Measurements from ENCODE around the gene LIMS2. TPM values are rescaled to one million over a fixed set of nuclear protein-coding genes. Genes with fewer than 3 reads are reported as not detected.

Gene LIMS2
- total RNA-seq, 1 donor from 2014 or later: 161 TPM

DNA sequence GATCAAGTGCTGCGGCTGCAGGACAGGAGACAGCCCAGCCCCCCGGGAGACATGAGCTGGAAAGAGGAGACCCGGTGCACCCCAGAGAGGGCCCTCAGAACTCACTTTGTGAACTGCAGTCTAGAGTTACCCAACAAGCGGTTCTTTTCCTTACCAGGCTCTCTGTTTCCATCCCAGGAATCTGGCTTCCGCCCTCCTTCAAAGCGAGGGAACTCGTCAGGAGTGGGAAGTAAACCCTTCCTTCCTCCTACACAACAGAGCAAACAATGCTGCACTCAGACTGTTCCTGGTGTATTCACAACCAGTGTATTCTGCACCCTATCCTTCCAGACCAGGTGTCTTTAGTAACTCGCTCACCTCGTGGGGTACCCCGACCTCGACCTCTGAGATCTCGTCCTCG, 34.0 kb upstream of the LIMS2 start:
- peaks cover 27% of the 10 kb centered on the region for H3K4me1 ChIP-seq
- peaks cover 47% of the 10 kb centered on the region for H3K36me3 ChIP-seq
- no peak overlapping the region for H3K27ac ChIP-seq
- intact Hi-C loops (cut with DNase I): no loop called here
- no peak for ATAC-seq
- DNase-seq: no peak
- no peaks in the 10 kb centered on the region for H3K9me3 ChIP-seq
- H3K27me3 ChIP-seq: no peaks in the 10 kb centered on the region
- no peak overlapping the region for H3K4me3 ChIP-seq
- no peak for TF ChIP-seq CTCF (IDR thresholded peaks at IDR 0.05)

DNA sequence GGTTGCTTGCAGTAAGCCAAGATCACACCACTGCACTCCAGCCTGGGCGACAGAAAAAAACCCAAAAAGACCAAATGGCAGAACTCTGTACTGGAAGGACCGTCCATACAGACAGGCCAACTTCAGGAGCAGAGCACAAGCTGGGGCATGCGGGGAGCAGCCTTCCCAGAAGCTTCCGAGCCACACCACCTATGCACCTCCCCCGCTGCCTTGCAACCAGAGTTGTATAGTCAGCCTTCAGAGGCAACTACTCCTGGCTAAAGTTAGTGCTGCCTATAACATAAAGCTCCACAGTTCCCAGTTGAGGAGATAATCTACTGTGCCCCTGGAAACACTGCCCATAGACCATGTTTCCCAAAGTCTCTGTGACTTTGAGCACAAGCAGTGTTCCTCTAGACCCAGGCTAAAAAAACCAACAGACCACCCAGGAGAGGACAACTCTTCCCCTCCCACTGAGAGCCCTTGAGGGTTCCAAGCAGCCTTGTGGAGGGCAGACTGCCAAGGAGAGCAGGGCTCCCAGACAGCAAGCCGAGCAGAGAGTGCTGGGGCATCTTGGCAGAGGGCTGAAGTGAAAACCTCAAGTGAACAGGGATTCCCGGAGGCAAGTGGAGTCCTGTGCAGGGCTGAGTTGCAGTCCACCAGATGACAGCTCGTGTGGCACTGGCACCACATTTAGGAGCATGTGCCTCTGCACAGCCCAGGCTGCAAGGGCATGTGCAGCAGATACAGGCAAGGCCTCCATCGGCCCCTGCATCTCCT, 32.7 kb upstream of the LIMS2 start:
- no peak for TF ChIP-seq CTCF (IDR thresholded peaks at IDR 0.05)
- intact Hi-C loops (cut with DNase I): no loop called here
- H3K4me3 ChIP-seq: no peak overlapping the region
- no peaks in the 10 kb centered on the region for H3K9me3 ChIP-seq
- peaks cover 40% of the 10 kb centered on the region for H3K4me1 ChIP-seq
- peaks cover 44% of the 10 kb centered on the region for H3K36me3 ChIP-seq
- peak; percentile 40 for ATAC-seq
- no peak overlapping the region for H3K27ac ChIP-seq
- H3K27me3 ChIP-seq: no peaks in the 10 kb centered on the region
- no peak for DNase-seq

GRCh38 chr2:127706215-127706990, 31.1 kb upstream of the LIMS2 start:
- Histone ChIP-seq H3K27me3 (no peaks in the 10 kb centered on the region), H3K9me3 (no peaks in the 10 kb centered on the region), H3K27ac (no peak overlapping the region), H3K4me1 (peaks cover 42% of the 10 kb centered on the region), H3K4me3 (no peak overlapping the region), H3K36me3 (peaks cover 48% of the 10 kb centered on the region)
- no peak for TF ChIP-seq CTCF (IDR thresholded peaks at IDR 0.05)
- intact Hi-C loops (cut with DNase I): no loop called here
- ATAC-seq: no peak
- no peak for DNase-seq

GRCh38 chr2:127705391-127706065, 30.2 kb upstream of the LIMS2 start:
- no peak for TF ChIP-seq CTCF (IDR thresholded peaks at IDR 0.05)
- ATAC-seq (no peak), DNase-seq (no peak)
- H3K27ac ChIP-seq: no peak overlapping the region
- peaks cover 47% of the 10 kb centered on the region for H3K4me1 ChIP-seq
- H3K36me3 ChIP-seq: peaks cover 48% of the 10 kb centered on the region
- H3K27me3 ChIP-seq: no peaks in the 10 kb centered on the region
- no peak overlapping the region for H3K4me3 ChIP-seq
- intact Hi-C loops (cut with DNase I): no loop called here
- H3K9me3 ChIP-seq: no peaks in the 10 kb centered on the region

- DNase-seq (no peak), ATAC-seq (no peak)
- Histone ChIP-seq H3K4me1 (peaks cover 52% of the 10 kb centered on the region), H3K27ac (no peak overlapping the region), H3K27me3 (no peaks in the 10 kb centered on the region), H3K4me3 (no peak overlapping the region), H3K9me3 (no peaks in the 10 kb centered on the region), H3K36me3 (peaks cover 46% of the 10 kb centered on the region)
- intact Hi-C loops (cut with DNase I): no loop called here
- no peak for TF ChIP-seq CTCF (IDR thresholded peaks at IDR 0.05)
Observed at GRCh38 chr2:127704641-127705390, 29.5 kb upstream of the LIMS2 start.
